PC-9 (cell line): ENCODE measurements around the gene CARS1. TPM values are rescaled to one million over a fixed set of nuclear protein-coding genes. Genes with fewer than 3 reads are reported as not detected.

Source experiments
- Bru-seq: library from RNA; stranded (reverse); fragments of 400-500 nt; gene quantifications from one replicate; lab custom pipeline; 2021; lab: Mats Ljungman, UMichigan
- BruChase-seq, 2 experiments: library from RNA; stranded (reverse); fragments of 400-500 nt; gene quantifications; one replicate each; lab custom pipeline; 2021; lab: Mats Ljungman, UMichigan
- BruUV-seq: library from RNA; stranded (reverse); fragments of 400-500 nt; replicated peaks from 2 replicates; lab custom pipeline; 2021; lab: Mats Ljungman, UMichigan
- CTCF ChIA-PET: fragments of 300-600 bp; sonication (Branson Sonifier 250); formaldehyde crosslinking; loops from one replicate; lab custom pipeline; 2022; ENCODE audit warnings: antibody characterized with exemption; lab: Charles Lee
- POLR2A ChIA-PET: fragments of 300-600 bp; sonication (Branson Sonifier 250); formaldehyde crosslinking; loops from one replicate; lab custom pipeline; 2022; ENCODE audit warnings: antibody characterized with exemption; ENCODE audit not compliant: unreplicated experiment; lab: Charles Lee
- DNase-seq, 2 experiments: peaks; one replicate each; pipeline versions ENCODE4 v3.0.0 to v3.0.0-alpha.2; 2015 to 2022; ENCODE audit warnings: mixed read lengths in 1 of 2
- H2AFZ ChIP-seq: fragments of 200-600 bp; sonication (generic); 2 replicates; pipeline ENCODE4 v1.8.1; 2017; ENCODE audit warnings: antibody characterized with exemption
- H3F3A ChIP-seq: fragments of 200-600 bp; sonication (generic); 2 replicates; pipeline ENCODE4 v1.8.1; 2017; ENCODE audit warnings: antibody characterized with exemption, mild to moderate bottlenecking, low read depth; ENCODE audit not compliant: insufficient read depth
- H3K27ac ChIP-seq: fragments of 200-600 bp; sonication (generic); 2 replicates; pipeline ENCODE4 v1.6.1; 2016; ENCODE audit warnings: mixed run types
- H3K27me3 ChIP-seq: fragments of 200-600 bp; sonication (generic); 2 replicates; pipeline ENCODE4 v1.6.1; 2016; ENCODE audit warnings: low read depth, mixed run types; ENCODE audit not compliant: insufficient read depth
- H3K36me3 ChIP-seq: fragments of 200-600 bp; sonication (generic); 2 replicates; pipeline ENCODE4 v1.6.1; 2016; ENCODE audit warnings: low read depth, mixed run types
- H3K4me1 ChIP-seq: fragments of 200-600 bp; sonication (generic); replicated peaks from 2 replicates; pipeline ENCODE4 v1.6.1; 2016; ENCODE audit warnings: mixed run types; ENCODE audit not compliant: insufficient read depth
- H3K4me2 ChIP-seq: fragments of 200-600 bp; sonication (generic); 2 replicates; pipeline ENCODE4 v1.6.1; 2017; ENCODE audit warnings: mixed run types
- H3K4me3 ChIP-seq: fragments of 200-600 bp; sonication (generic); 2 replicates; pipeline ENCODE4 v1.6.1; 2016; ENCODE audit warnings: mixed run types
- H3K79me2 ChIP-seq: fragments of 200-600 bp; sonication (generic); 2 replicates; pipeline ENCODE4 v1.6.1; 2017; ENCODE audit warnings: low read depth, mixed run types
- H3K9me2 ChIP-seq: fragments of 200-600 bp; sonication (generic); 2 replicates; pipeline ENCODE4 v1.8.1; 2017; ENCODE audit warnings: mild to moderate bottlenecking; ENCODE audit not compliant: insufficient read depth
- H3K9me3 ChIP-seq: fragments of 200-600 bp; sonication (generic); 2 replicates; pipeline ENCODE4 v1.8.1; 2016; ENCODE audit warnings: low read depth; ENCODE audit not compliant: insufficient read depth
- H4K20me1 ChIP-seq: fragments of 200-600 bp; sonication (generic); 2 replicates; pipeline ENCODE4 v1.8.1; 2017; ENCODE audit not compliant: insufficient read depth
- EZH2 ChIP-seq: fragments of 200-600 bp; sonication (generic); IDR thresholded peaks from 2 replicates; pipeline ENCODE4 v1.8.0; 2017; ENCODE audit warnings: antibody characterized with exemption, low read depth
- intact Hi-C: fragments of 100-400 bp; cut with micrococcal nuclease; formaldehyde crosslinking; loops from one replicate; pipeline ENCODE4 v1.10.0; 2022; ENCODE audit not compliant: unreplicated experiment
- long read RNA-seq: library from polyadenylated mRNA; stranded (forward); transcript quantifications from one replicate; pipeline ENCODE4 v2.0.0, GENCODE V29; 2022
- total RNA-seq: library from RNA; stranded (reverse); gene quantifications from 2 replicates; pipeline ENCODE4 v1.2.3, GENCODE V29; 2021
- TF ChIP-seq, protein P1 (sequence below): fragments of 200-600 bp; sonication (generic); conservative IDR thresholded peaks from 2 replicates; pipeline ENCODE4 v1.6.1; 2017; ENCODE audit warnings: mixed run types, antibody characterized with exemption, mild to moderate bottlenecking, moderate library complexity

The CARS1 gene
- total RNA-seq (58.4 and 78.8 TPM in 2 replicates), Bru-seq, nascent RNA (percentile 78 among the genes with signal in this experiment), BruChase-seq, experiment 1, labeled RNA remaining after a 2-hour chase (percentile 75 among the genes with signal in this experiment), BruChase-seq, experiment 2, labeled RNA remaining after a 6-hour chase (percentile 82 among the genes with signal in this experiment)
- long read RNA-seq, transcript CARS-203 (22 exons, 2,685 nt): major isoform, 83 of 192 reads
- long read RNA-seq, transcript CARS-201 (22 exons, 2,491 nt): minor isoform, 30 of 192 reads
- long read RNA-seq, transcript CARS-202 (23 exons, 2,758 nt): minor isoform, 28 of 192 reads
- long read RNA-seq, partial matches to known transcripts: 21 of 192 reads
- long read RNA-seq, other reads (novel, unspliced or antisense): 29 of 192 reads

DNA sequence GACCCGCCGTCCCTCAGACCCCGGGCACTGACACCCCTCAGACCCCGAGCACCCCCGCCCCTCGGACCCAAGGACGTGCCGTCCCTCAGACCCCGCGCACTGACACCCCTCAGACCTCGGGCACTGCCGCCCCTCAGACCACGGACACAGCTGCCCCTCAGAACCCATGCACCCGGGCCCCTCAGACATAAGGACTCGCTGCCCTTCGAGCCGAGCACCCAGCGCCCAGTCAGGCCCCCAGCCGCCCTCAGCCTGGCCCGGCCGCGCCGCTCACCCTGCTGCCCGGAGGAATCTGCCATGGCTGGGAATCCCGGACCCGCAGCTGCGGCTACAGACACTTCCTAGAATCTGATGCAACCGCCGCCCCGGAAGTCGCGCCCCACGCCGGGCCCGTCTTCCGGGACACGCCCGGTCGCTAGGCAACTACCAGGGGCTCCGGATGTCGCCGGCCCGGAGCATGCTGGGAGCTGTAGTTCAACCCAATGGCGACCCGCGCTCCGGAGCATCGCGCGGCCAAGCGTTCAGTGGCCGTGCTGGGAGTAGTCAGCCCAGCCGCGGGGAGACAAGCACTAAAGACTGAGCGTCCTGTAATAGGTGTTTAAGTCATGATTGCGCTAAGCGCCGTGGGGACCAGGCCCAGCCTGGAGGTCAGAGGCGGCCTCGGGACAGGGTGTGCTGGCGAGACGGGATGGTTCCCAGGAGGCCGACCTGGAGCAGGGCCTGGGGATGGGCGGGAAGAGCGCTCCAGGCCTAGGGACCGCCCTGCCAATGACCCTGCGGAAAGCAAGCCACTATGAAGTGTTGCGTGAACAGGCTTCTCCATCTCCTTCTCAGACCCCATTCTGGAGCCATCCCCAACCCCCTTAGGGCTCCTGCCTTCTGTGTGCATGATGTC, at the start of gene CARS1:
Gene CARS1, minus strand, starts transcription at position 355 of the 895 bp plus-strand sequence. Its CDS starts 56 bp downstream, at position 299.
- H3K4me2 ChIP-seq: peak within 1 kb of the TSS; percentile 90
- peaks cover 24% of the 10 kb centered on the region for H3K4me1 ChIP-seq
- peaks cover 17% of the 10 kb centered on the region; the same call in 1 of the 2 replicates for H3F3A ChIP-seq
- intact Hi-C loops: loop anchor here (5.0 kb wide), 1 partner anchor 35 kb away; no protein-coding TSS in a partner anchor
- no peaks in the 10 kb centered on the region for H3K27me3 ChIP-seq
- peak within 1 kb of the TSS; percentile 86 for H2AFZ ChIP-seq
- TF ChIP-seq, protein P1, sequence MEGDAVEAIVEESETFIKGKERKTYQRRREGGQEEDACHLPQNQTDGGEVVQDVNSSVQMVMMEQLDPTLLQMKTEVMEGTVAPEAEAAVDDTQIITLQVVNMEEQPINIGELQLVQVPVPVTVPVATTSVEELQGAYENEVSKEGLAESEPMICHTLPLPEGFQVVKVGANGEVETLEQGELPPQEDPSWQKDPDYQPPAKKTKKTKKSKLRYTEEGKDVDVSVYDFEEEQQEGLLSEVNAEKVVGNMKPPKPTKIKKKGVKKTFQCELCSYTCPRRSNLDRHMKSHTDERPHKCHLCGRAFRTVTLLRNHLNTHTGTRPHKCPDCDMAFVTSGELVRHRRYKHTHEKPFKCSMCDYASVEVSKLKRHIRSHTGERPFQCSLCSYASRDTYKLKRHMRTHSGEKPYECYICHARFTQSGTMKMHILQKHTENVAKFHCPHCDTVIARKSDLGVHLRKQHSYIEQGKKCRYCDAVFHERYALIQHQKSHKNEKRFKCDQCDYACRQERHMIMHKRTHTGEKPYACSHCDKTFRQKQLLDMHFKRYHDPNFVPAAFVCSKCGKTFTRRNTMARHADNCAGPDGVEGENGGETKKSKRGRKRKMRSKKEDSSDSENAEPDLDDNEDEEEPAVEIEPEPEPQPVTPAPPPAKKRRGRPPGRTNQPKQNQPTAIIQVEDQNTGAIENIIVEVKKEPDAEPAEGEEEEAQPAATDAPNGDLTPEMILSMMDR: no peak
- TF ChIP-seq EZH2: no peak
- peaks cover 45% of the 10 kb centered on the region for H3K79me2 ChIP-seq
- no peaks in the 10 kb centered on the region for H3K9me2 ChIP-seq
- peak within 1 kb of the TSS; percentile 46; the same call in 1 of the 2 replicates for H3K27ac ChIP-seq
- H3K9me3 ChIP-seq: no peaks in the 10 kb centered on the region
- peaks cover 34% of the 10 kb centered on the region for H4K20me1 ChIP-seq
- CTCF ChIA-PET: no interaction called here
- H3K36me3 ChIP-seq: 0 out of 2 replicates have a peak, but pooled peaks cover 4% of the 10 kb centered on the region
- BruUV-seq: no TSS peak
- POLR2A ChIA-PET: no interaction called here
- DNase-seq: peak; percentile 84 to 89
- peak within 1 kb of the TSS; percentile 70 for H3K4me3 ChIP-seq

DNA sequence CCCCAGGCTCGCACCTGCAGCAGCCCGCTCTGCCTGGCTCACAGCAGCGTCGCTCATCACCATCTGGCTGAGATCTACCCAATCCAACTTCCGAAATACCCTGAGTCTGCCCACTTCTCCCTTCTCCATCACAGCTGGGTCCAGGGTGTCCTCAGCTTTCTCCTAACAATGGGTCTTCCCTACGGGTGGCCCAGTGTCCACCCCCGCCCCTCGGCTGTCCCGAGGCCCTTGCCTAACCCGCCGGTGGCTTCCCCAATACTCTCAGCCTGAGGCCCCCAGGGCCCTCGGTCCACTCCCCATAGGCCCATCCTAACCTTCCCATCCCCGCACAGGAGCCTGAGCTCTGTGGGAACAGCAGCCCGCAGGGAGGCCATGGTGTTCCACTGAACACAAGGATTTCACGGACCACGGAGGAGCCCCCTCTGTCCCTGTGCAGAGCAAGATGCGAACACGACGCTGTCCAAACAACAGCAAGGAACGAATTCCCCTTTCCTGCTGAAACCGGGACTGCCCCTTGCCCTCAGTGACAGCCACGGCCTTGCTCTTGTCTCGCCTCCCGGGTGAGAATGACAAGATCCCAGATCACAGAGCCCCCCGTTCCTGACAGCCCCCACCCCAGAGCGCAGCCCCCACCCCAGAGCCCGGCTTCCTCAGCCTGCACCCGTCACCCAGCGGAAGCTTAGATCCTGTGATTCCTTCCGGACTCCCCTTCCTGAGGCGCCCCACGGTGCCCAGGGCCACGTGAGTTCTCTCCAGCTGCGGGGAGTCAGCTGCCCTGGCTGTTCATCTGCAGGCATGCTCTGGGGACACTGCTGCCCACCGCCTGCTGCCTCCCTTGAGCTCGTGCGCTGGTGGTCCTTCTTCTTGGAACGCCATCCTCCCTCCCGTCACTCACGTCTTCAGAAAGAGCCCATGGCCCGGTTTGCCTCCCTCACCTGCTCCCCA, 48.8 kb upstream of the CARS1 start:
- Histone ChIP-seq H3K36me3 (no peaks in the 10 kb centered on the region), H3K4me3 (no peak overlapping the region), H3F3A (no peaks in the 10 kb centered on the region), H3K9me3 (no peaks in the 10 kb centered on the region), H3K9me2 (no peaks in the 10 kb centered on the region), H3K4me1 (no peaks in the 10 kb centered on the region), H3K27ac (no peak overlapping the region), H3K4me2 (no peak overlapping the region), H3K27me3 (no peaks in the 10 kb centered on the region), H3K79me2 (no peaks in the 10 kb centered on the region), H4K20me1 (no peaks in the 10 kb centered on the region), H2AFZ (no peak overlapping the region)
- intact Hi-C loops: no loop called here
- TF ChIP-seq, protein P1: no peak
- TF ChIP-seq EZH2: no peak
- CTCF ChIA-PET: no interaction called here
- no TSS peak for BruUV-seq
- POLR2A ChIA-PET: no interaction called here
- DNase-seq: no peak
